GM21390 (cell line): Measurements from ENCODE around the gene TRMT10A.
A peak's percentile ranks its signal among the peaks of the same experiment; 100 is the strongest.

Experiments used
- ATAC-seq: cut with Tn5 transposase; IDR thresholded peaks from one replicate; pipeline ENCODE4 v1.9.1; 2021; ENCODE audit not compliant: unreplicated experiment

The TRMT10A gene, protein sequence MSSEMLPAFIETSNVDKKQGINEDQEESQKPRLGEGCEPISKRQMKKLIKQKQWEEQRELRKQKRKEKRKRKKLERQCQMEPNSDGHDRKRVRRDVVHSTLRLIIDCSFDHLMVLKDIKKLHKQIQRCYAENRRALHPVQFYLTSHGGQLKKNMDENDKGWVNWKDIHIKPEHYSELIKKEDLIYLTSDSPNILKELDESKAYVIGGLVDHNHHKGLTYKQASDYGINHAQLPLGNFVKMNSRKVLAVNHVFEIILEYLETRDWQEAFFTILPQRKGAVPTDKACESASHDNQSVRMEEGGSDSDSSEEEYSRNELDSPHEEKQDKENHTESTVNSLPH

GRCh38 chr4:99563310-99564186 is at the start of gene TRMT10A:
TRMT10A (minus strand) TSS chr4:99564039; CDS start chr4:99559338, 4,701 bp downstream.
- ATAC-seq = peak; percentile 96

- no peak for ATAC-seq
Observed at GRCh38 chr4:99612704-99613103, 48.9 kb upstream of the TRMT10A start.

GRCh38 chr4:99612281-99612680 is 48.4 kb upstream of the TRMT10A start:
- no peak for ATAC-seq

GRCh38 chr4:99610605-99611175 is 46.9 kb upstream of the TRMT10A start:
- no peak for ATAC-seq

- ATAC-seq = no peak
Observed at GRCh38 chr4:99608417-99608816, 44.6 kb upstream of the TRMT10A start.

- no peak for ATAC-seq
Observed at GRCh38 chr4:99606716-99607115, 42.9 kb upstream of the TRMT10A start.

DNA sequence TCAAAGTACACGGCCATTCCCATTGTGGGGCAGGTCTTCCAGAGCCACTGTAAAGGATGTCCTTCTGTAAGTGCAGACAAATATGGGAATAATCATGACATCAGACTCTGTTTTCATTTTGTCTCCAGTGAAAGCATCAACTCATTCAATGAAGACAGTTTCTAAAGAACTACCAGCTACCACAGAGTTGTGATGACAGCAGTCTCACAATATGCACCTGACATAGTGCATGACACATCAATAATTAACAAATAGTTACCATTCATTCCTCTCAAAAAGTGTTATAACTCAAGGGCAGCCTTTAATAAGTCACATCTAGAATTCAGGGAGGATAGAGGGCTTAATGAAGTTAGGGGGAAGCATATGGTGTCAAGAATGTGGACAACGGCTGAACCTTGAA is 31.0 kb upstream of the TRMT10A start:
- no peak for ATAC-seq

GRCh38 chr4:99593781-99594641 is 30.2 kb upstream of the TRMT10A start:
- peak; percentile 53 for ATAC-seq

DNA sequence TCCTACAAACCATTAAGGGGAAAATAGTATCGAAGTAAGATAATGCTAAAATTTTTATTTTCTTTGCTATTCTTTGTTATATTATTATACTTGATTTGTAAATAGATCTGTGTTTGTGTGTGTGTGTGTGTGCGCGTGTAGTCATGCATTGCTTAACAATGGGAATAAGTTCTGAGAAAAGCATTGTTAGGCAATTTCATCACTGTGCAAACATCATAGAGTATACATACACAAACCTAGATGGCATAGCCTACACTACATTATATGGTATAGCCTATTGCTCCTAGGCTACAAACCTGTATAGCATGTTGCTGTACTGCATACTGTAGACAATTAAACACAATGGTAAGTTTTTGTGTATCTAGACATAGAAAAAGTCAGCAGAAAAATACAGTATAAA is 27.9 kb upstream of the TRMT10A start:
- no peak for ATAC-seq

DNA sequence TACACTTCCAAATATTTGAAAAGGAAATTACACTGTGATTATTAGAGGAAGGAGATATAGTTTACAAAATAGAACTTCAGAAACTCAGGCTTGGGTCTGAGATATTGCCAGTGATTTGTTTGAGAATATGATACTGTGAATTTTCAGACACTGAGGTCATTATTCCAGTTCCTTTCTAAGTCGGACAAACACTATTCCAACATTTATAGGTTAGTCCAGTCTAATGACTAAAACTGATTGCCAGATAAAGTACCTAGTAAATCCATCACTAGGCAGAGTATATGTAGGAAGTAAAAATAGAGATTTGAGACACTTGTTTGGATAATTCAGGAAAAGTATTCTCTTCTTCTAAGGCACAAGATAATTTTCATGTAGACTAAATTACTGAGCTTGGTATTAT is 24.0 kb upstream of the TRMT10A start:
- ATAC-seq = no peak

DNA sequence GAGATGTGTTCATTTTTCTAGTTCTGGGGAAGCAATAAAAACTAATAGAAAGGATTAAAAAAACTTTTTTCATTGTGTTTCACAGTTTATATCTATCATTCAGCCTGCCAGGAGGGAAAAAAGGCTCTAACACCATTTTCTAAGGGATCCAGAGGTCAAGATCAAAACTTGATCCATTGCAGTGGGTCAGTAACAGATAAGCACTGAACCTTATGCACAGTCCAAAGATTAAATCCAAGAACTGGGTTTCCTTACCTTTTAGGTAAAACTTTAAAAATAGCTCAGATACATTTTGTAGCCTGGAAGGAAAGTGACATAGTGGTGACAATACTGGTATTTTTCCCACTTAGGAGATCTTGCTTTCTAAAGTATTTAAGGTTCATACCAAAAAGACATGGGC is 23.5 kb upstream of the TRMT10A start:
- ATAC-seq = no peak

DNA sequence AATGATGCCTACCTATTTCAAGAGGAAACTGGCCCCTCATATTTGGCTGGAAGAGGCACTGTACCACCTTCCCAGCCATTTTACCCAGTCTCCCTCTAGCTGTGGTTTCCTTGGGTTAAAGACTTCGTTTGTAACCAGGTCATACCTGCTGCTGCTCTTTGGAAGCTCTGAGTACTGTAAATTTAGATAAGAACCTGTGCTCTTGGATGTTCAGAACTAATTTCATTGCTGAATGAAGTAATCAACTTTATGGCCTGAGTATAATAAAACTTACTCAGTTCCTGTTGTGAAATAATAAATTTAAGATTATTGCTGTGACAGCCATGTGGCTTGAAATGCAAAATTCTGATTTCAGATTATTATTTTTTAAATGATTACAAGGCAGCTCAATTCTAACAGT is 23.0 kb upstream of the TRMT10A start:
- no peak for ATAC-seq

- ATAC-seq = no peak
Observed at GRCh38 chr4:99586322-99586721, 22.5 kb upstream of the TRMT10A start.

- ATAC-seq = no peak
Observed at GRCh38 chr4:99585516-99585915, 21.7 kb upstream of the TRMT10A start.

GRCh38 chr4:99578714-99579113 is 14.9 kb upstream of the TRMT10A start:
- ATAC-seq = no peak

GRCh38 chr4:99574530-99575324 is 10.9 kb upstream of the TRMT10A start, which contains the start of gene MTTP:
MTTP (plus strand) TSS chr4:99574824; CDS start chr4:99574910, 86 bp downstream.
- ATAC-seq = peak; percentile 82

DNA sequence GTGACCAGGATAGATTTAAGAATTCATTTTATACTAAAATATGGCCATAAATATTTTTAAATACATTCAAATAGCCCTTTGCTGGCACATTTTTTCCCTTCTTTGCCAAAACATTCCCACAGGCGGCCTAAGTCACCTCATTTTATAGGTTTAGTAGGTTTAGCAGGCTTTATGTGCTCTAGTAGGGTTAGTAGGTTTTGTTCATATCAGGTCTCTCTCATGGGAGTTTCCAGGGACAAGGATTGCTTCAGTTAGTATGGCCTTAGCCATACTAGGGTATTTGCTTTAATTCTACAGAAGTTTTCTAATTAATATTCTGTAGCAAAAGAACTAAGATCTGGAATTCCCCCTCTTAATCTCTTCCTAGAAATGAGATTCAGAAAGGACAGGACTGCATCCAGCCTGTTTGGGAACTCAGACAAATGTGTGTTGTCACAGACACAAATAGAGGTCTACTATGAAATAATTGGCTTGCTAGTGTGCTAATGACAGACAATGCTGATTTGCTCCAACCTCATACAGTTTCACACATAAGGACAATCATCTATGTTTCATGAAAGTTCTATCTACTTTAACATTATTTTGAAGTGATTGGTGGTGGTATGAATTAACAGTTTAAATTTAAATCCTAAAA is 10.0 kb upstream of the TRMT10A start:
- no peak for ATAC-seq

- ATAC-seq = no peak
Observed at GRCh38 chr4:99572527-99573240, 8.8 kb upstream of the TRMT10A start.

GRCh38 chr4:99571883-99572282 is 8.0 kb upstream of the TRMT10A start:
- no peak for ATAC-seq
